ENCODE data around the gene CNKSR1.

CNKSR1 gene

DNA sequence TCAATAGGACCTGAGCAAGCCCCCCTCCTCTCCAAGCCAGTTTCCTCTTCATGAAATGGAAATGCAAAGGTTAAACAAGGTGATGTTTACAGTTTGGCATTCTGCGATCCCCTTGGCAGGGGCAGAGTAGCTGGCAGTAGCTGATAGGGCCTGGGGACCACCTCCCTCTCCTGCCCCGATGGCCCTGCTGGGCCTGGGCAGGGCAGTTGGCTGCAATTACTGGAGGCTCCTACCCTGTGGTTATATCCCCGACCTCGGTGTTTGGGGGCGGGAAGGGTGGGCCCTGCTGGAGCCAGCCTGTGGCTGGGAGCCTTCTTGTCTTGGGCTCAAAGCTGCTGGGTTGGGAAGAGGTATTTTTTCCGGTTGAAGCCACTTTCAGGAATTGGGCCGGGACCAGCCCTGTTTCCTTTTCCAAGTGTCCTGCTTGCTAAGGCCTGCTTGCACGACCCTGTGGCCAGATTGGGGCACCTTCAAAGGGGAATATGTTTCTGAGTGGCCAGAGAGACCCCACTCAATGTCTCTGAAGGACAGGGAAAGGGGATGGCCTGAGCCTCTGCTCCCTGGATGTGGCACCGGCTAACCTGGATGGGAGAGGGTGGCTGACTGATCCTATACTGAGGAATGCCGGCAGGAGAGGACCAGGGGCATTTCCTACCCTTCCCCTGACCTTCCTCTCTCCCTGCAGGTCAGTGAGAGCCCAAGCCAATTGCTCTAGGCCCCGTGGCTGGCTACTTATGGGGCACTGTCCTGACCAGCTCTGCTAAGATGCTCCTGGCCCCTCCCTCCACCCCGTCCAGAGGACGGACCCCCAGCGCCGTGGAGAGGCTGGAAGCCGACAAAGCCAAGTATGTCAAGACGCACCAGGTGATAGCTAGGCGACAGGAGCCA is 16.5 kb upstream of the CNKSR1 start:
- DNase-seq = no peak

DNA sequence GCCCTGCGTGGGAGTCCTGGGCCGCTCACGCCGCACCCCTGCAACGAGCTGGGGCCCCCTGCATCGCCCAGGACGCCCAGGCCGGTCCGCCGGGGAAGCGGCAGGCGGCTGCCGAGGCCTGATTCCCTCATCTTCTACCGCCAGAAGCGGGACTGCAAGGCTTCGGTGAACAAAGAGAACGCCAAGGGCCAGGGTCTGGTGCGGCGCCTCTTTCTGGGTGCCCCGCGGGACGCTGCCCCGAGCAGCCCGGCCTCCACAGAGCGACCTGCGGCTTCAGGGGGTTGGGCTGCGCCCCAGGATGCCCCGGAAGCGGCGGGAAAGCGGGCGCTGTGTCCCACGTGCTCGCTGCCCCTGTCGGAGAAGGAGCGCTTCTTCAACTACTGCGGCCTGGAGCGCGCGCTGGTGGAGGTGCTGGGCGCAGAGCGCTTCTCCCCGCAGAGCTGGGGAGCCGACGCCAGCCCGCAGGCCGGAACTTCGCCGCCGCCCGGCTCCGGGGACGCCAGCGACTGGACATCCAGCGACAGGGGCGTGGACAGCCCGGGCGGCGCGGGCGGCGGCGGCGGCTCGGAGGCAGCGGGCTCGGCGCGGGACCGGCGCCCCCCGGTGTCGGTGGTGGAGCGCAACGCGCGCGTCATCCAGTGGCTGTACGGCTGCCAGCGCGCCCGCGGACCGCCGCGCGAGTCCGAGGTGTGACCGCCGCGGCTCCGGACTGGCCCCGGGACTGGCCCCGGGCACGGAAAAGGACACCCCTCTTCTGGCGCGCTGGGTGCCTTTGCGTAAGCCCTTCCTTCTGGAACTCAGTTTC is 15.7 kb upstream of the CNKSR1 start:
- DNase-seq = peak; percentile 45

DNA sequence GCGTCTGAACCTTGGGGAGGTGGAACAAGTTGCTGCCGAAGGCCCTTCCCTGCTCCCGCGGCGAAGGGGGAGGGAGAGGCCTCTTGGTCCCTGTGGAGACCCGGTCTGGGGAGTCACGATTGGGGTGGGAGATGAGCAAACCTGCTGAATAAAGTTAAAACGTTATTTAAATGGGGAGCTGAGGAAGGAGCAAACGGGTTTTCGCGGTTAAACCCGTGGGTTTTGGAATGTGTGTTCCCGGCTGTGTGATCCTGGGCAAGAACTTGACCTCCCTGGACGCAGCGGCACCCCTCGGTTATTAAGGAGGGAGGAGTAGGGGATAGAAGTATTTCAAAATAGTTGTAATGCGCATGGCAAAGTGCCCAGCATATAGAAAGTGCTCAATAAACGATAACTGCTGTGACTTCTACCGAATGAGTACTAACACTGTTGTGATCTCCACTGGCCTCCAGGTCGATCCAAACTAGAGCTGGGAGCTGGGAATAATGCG is 15.0 kb upstream of the CNKSR1 start:
- no peak for DNase-seq

DNA sequence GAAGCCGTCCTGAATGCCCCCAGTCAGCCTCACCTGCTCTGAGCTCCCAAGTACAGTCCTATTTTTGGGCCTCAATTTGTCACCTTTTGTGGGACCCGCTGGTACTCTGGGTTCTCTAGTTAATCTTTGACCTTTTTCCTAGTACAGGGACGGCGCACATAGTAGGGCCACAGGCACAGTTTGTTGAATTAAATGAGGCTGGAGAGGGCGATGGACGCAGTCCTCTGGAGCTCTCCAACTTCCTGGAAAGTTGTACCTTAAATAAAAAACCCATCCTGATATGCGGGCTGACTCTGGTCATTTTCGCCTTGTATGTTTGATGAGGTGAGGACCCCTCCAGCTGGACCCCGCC is 13.6 kb upstream of the CNKSR1 start:
- no peak for DNase-seq

DNA sequence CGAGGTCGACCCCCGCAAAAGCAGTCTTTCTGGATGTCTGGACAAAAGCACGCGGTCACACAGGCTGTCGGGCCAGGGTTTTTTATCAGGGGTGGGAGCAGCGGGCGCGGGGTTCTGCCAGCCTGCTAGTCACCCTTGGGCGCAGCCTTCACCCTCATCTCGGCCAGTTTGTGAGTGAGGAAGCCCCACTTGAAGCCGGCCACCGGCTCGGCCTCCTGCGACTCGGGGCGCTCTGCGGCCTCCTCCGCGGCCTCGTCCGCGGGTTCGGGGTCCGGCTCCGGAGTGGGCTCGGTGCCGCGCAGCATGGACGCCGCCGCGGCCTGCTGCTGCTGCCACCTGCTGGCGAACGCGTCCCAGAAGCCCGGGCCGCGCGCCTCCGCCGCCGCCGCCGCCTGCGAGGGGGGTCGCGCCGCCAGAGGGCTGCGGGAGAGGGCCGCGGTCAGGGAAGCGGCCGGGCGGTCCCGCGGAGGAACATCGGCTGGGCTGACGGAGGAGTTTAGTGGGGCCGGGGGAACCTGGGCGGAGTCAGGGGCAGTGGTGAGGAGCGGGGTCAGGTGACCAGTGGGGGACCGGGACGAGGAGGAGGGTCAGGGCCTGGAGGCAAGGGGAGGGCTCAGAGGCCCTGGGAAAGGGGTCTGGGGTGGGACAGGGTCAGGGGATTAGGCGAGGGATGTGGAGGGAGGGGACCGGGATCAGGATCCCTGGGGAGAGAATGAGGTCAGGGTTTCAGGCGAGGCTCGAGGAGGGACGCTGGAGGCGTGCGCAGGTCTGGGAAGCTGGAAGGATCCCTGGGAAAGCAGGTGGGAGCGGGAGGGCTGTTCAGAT is 13.0 kb upstream of the CNKSR1 start:
- peak; percentile 30 for DNase-seq

DNA sequence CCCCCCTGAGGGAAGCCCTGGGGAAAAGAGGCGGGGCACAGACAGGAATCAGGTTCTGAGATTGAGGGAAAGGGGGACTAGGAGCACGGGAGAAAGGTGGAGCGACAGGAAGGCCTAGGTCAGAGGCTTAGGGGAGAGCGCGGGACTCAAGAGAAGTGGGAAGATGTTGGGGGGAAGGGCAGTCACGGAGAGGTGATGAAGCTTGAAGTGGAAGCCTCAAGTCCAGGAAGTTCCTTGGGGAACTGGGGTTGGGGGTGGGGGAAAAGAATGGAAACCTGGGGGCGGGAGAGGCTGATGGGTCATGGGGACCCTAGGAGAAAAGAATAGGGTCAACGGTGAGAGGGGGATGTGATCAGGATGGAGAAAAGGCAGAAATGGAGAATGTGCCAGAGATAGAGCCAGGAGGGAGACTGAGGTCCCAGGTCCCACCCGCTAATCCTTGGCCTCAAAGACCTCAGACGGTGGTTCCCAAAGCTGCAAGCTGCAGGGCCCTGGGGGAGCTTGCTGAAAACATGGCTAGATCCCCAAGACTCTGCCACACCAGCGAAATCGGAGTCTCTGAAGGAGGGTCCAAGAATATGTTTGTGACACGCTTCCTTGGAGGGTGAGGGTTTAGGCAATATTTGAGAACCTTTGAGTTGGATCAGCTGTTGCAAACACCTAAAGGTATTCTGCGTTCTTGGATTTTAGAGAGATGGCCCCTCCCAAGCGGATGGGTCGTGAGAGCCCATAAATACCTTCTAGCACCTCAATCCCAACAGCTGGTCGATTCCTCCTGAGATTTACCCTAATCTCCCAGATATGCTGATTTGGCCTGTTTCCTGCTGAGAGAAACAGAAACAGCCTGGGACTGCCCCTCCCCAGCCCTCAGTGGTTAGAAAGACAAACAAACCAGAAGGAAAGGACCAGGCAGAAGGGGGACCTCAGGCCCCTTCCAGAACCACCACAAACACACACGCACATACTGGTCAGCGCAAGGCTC is 12.1 kb upstream of the CNKSR1 start:
- no peak for DNase-seq

DNA sequence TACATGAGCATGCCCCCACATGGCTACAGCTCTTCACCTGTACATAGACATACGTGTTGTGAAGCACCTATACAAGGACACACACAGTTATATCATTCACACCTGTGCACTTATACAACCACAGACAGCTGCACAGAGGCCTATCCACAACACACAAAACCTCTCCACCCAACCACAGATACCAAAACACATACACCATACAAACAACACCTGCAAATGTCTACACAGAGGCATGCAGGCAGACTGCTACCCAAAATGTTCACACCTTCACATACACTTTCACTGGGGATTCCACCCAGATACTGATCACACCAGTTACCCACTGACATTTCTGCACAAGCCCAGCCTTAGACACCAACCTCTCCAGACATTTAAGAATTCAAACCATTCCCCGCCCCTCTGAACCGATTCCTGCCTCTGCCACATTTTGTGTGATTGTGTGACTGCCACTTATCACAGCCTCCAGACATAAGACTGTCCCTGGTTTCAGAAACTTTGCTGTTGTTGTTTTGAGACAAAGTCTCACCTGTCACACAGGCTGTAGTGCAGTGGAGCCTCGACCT is 10.5 kb upstream of the CNKSR1 start:
- DNase-seq = no peak

DNA sequence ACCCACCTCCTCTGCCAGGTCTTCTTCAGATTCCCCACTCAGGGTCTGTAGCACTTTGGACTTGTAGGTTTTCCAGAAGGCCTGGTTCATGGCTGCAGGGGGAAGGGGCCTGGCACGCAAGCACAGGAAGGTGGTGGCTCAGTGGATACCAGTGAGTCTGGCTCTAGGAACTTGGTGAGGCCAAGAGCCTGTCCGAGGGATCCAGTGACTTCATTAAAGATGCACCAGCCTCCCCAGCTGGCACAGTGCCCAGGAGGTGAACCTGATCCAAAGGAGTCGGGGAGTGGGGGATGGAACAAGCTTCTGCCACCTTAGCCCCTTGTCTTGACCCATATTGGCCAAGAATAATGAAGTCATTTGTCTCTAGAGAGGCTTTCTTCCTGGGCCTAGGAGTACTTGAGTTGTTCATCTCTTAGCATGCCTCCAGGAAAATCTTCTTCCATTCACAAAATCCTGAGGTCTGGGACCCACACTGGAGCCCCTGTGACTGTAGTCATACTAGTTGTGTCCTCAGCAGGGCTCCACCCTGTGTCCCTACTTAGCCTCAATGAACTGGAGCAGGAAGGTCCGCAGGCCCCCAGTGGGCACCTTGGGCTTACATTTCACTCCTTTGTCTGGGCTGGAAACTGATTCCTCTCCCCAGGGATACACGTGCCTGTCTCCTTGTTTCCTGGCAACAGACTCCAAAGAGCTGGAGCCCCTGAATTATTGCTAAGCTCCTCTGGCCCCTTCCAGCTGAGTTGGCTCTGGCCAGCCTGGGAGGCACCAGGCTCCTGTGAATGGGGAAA is 8.7 kb upstream of the CNKSR1 start, which contains the start of gene C1orf232:
C1orf232 (minus strand) TSS at position 554 of the 788 bp plus-strand sequence; CDS start at position 90, 464 bp downstream.
- DNase-seq = no peak

DNA sequence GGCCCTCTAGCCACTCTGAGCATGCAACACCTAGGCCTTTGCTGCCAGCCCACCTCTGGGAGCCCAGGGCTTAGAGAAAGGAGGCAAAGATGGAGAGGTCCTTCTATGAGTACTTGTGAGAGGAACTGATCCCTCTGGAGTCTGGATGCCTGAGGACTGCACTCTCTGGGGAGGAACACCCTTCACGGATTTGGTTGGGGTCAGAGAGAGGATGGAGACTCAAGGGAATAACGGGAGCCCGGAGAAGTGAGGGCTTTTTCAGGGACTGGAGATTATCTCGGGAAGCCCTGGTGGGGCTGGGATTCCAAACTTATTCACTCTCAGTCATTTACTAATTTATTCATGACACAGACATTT is 8.1 kb upstream of the CNKSR1 start:
- DNase-seq = no peak

GRCh38 chr1:26169669-26170471 is 7.4 kb upstream of the CNKSR1 start, which contains the start of gene ZNF593:
Gene ZNF593, plus strand, starts transcription at chr1:26169908. Its CDS starts 76 bp downstream, at chr1:26169984.
- DNase-seq = peak; percentile 93

- DNase-seq = no peak
Measured at GRCh38 chr1:26170472-26170821, 6.8 kb upstream of the CNKSR1 start.

- no peak for DNase-seq
Measured at GRCh38 chr1:26171084-26172072, 5.9 kb upstream of the CNKSR1 start, which contains the start of gene ZNF593OS. Gene ZNF593OS, minus strand, starts transcription at chr1:26171832. Its CDS starts 171 bp downstream, at chr1:26171661.

GRCh38 chr1:26175346-26175745 is 1.9 kb upstream of the CNKSR1 start:
- DNase-seq = no peak

- DNase-seq = no peak
Measured at GRCh38 chr1:26180010-26180506, 2.8 kb downstream of the CNKSR1 start.

GRCh38 chr1:26181586-26182382 is 4.5 kb downstream of the CNKSR1 start:
- DNase-seq = no peak

GRCh38 chr1:26182383-26182696 is 5.0 kb downstream of the CNKSR1 start:
- no peak for DNase-seq

- no peak for DNase-seq
Measured at GRCh38 chr1:26184086-26184485, 6.8 kb downstream of the CNKSR1 start.
